HG03521 (cell line): ENCODE results near the gene UBE2U.
A peak's percentile ranks its signal among the peaks of the same experiment; 100 is the strongest.
"Not testable (repeated sequence)": the region's sequence is repeated elsewhere in the genome, so short reads cannot be mapped to it uniquely, and the experiment has no call there.

Experiments used
- ATAC-seq: cut with Tn5 transposase; IDR thresholded peaks from one replicate; pipeline ENCODE4 v1.9.1; 2021; ENCODE audit warnings: mild to moderate bottlenecking, moderate library complexity; ENCODE audit not compliant: unreplicated experiment

UBE2U gene

DNA sequence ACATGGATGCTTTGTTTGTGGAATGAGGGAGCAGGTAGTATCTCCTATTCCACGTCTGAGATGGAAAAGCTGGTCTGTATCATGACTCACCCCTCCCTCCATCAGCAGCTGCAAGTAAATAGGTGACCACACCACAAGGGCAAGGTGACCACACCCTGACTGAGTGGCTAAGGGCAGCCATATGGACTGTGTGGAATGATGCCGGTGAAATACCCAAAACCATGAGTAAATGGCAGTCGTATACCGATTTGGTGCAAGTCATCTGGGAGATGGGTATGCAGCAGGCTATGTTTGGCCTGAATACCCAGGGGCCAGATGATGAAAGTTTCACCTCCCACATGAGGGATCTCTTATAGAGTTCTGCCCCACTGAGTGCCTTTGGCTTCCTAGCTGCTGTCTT, 15.8 kb upstream of the UBE2U start:
- no peak for ATAC-seq

GRCh38 chr1:64192290-64192689, 11.1 kb upstream of the UBE2U start:
- no peak for ATAC-seq

DNA sequence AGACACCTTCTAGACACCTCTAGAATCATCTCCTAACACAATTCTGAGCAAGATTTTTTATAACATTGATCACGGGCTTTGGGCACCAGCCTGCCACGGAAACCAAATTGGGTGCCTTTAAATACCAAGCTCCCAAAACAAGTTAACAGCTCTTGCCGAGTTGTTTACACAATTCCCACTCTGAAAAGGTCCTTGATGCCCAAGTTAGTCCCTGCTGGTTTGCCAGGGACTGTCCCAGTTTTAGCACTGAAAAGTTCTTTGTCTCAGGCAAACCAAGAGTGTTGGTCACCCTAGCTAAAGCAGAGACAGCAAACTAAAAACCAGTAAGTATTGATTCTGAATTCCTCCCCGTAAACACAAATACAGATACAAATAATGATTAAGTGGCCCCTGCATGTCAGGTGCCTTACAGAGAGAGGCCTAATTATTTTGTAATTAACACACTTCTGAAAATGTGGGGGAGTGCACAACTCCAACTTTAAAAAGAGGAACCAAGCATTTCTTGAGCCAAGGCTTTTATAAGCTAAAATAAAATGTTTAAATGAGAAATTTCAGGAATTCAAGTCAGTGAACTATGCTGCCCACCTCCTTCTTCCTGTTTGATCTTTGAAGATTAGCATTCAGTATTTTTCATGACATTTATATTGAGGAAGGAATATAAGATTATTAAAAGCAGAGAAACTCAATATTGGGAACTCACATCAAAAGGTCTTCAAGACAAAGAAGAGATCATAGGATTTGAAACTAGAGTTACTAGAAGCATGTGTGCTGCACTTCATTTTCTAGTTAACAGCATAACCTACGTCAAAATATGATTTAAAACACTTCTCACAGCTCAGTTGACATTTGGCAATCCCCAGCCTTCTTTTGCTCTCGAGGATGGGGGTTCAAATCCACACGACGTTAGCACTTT, 9.0 kb upstream of the UBE2U start:
- no peak for ATAC-seq

DNA sequence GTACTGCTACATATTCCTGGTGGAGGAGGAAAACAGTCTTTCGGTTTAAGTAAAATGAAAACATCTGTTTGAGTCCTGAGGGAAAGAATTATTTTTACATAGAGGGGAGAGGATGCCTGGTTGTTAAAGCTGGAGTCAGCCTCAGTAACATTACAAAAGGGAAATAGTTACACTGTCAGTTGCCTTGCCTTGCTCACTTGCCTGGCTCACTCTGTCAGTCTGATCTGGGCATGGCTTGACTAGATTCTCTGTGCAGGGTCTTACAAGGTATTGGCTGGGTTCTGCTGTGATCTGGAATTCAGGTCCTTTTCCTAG, 8.4 kb upstream of the UBE2U start:
- no peak for ATAC-seq

- no peak for ATAC-seq
Measured at GRCh38 chr1:64196074-64196870, 7.2 kb upstream of the UBE2U start.

DNA sequence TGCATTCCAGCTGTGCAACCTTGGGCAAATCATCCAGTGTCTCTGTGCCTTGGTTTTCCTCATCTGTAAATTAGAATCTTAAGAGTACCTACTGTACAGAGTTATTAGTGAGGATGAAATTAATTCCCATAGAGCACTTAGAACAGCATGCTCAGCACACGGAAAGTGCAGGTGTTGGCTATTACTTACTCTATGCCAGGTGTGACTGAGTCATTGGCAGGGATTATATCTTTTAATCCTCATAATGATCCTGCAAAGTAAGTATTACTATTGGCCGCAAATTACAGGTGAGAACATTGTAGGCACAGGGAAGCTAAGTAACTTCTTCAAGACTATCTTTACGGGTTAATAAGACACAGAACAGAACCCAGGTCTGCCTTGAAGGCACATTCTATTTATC, 6.3 kb upstream of the UBE2U start:
- no peak for ATAC-seq

DNA sequence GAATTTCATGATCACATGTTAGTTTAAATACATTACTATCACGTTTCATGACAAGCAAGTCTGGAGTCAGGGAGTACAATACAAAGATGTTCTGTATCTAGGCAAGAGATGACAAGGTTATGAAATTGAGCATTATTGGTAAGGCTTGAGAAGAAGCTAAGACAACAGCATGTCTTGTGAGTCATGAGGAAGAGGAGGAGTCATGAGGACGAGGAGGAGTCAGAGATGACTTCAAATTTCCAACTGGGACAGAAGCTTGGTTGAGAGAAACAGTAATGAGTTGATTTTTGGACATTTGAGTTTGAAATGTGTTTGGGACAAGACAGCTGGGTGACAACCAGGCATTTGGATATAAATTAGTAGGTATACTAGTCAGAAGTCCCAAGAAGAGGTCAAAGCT, 4.3 kb upstream of the UBE2U start:
- no peak for ATAC-seq

DNA sequence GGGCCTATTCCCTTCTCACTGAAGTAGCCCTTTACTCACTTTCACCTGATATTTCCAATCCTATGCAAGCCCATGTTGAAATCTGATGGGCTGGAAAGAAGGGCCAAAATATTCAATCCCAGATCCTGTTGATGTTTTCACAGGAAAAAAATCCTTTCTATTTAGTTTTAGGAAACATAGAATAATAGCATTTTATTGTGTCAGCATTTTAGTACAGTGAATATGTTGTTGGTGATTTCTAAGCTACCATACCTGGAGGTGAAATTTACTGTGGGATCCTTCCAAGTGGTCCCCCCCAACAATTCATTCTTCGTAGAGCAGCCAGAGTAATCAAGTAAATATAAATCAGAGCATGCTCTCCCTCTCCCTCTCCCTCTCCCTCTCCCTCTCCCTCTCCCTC, 3.4 kb upstream of the UBE2U start:
- no peak for ATAC-seq

GRCh38 chr1:64209221-64209620, 5.8 kb downstream of the UBE2U start:
- ATAC-seq, result no peak

DNA sequence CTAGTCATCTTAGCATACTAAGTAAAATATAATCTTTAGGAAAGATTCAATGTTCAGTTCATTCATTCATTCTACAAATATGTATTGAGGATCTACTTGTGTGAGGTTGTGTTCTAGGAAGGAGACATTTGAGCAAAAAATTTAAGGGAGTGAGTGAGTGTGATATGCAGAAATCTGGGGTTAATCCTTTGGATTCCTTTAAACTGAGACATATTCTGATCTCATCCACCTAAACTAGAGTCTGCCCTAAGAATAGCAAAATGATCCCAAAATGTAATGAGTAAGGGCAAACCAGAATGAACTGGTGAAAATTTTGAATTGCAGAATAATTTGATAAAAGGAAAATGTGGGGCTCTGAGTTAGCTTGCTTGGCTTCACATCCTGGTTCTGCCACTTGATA, 8.6 kb downstream of the UBE2U start:
- no peak for ATAC-seq

- ATAC-seq, result no peak
Measured at GRCh38 chr1:64215576-64215975, 12.2 kb downstream of the UBE2U start.

DNA sequence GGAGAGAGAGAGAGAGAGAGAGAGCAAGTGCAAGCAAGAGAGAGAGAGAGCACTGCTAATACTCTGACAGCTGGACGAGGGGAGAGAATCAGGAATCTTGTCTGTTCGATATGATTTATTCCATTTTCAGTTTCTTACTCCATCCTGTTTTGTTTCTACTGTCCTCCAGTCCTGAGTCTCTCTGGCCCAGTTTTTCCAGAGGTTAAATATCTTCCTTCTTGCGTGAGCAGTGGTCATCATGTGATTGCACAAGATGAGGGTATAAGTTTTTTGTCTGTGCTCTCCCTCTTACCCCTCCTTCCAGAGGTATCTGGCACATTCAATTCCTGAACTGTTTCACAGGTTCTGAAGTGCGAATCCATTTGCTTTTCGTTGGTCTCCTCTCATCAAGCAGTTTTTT, 16.8 kb downstream of the UBE2U start:
- ATAC-seq, result no peak

- peak; percentile 72 for ATAC-seq
Measured at GRCh38 chr1:64223329-64224151, 20.1 kb downstream of the UBE2U start.

GRCh38 chr1:64224236-64224635, 20.8 kb downstream of the UBE2U start:
- not testable (repeated sequence) for ATAC-seq

GRCh38 chr1:64228167-64228957, 24.9 kb downstream of the UBE2U start:
- no peak for ATAC-seq

DNA sequence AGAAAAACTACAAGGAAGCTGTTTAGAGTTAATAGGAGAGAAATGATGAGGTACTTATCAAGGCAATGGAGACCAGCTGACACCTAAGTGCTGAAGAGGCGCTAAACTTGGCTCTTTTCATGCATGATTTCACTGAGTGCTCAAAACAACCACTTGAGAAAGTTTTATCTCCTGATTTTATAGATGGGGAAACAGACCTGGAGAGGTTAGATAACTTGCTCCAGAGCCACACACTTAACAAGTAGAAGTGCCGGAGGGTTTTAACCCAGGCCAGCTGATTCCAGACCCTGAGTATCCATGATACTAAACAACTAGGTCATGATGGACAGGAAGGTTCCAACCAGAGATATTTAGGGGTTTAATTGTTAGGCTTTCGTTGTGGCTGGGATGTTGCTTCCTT, 25.9 kb downstream of the UBE2U start:
- ATAC-seq, result no peak

DNA sequence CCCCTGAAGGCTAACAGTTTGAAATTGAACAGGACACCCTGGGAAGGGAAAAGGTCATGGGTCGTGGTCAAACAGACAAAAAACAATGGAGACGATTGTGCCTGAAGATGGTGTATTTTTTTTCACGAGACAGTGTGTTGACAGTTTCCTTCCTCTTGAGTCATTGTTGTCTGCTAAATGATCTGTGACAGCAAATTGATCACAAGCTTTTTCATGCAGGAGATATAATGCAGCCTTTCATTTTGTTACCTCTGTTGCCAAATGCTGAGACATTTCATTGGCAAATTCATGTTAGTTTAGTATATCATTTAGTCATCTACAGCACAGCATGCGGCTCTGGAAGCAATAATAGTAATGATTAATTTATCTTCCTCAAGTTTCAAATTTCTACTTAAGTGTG, 27.7 kb downstream of the UBE2U start:
- no peak for ATAC-seq

GRCh38 chr1:64231654-64232053, 28.2 kb downstream of the UBE2U start:
- no peak for ATAC-seq

DNA sequence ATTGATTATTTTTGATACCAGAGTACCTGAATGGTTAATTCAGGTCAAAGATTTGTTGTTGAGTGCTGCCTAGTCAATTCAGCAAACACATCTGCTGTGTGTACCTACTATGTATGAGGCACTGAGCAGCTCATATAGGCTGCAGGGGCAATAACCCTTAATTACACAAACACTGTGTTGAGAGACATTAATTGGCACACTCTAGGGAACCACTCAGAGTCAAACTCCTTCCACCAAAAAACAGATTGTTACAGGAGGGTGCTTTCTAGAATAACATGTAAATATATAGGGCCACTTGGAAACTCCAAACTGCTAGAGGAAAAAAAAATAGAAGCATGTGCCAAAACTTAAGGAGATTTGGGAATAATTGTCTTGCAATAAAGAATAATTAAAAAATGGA, 31.3 kb downstream of the UBE2U start:
- no peak for ATAC-seq

GRCh38 chr1:64235181-64235580, 31.8 kb downstream of the UBE2U start:
- ATAC-seq, result no peak

DNA sequence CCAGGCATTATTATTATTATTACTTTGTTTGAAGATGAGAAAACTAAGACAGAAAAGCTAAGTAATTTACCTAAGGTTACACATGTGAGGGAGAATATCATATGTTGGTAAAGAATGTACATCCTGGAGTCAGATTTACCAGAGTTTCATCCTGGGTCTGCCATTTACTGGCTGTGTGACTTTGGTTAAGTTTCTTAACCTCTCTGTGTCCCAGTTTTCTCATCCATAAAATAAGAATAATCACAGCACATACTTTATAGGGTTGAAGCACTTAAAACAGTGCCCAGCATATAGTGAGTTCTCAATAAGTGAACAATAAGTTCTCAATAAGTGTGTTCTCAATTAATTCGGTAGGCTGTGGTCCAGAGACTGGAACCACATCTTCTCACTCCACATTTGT, 32.5 kb downstream of the UBE2U start:
- no peak for ATAC-seq
